ENCODE measurements around the gene PRPH.
A peak's percentile ranks its signal among the peaks of the same experiment; 100 is the strongest.

The PRPH gene

GRCh38 chr12:49345051-49345824, 50.3 kb downstream of the PRPH start:
- DNase-seq (ENCODE audit: low read depth in 1 of 2, low spot score in 1 of 2): no peak

DNA sequence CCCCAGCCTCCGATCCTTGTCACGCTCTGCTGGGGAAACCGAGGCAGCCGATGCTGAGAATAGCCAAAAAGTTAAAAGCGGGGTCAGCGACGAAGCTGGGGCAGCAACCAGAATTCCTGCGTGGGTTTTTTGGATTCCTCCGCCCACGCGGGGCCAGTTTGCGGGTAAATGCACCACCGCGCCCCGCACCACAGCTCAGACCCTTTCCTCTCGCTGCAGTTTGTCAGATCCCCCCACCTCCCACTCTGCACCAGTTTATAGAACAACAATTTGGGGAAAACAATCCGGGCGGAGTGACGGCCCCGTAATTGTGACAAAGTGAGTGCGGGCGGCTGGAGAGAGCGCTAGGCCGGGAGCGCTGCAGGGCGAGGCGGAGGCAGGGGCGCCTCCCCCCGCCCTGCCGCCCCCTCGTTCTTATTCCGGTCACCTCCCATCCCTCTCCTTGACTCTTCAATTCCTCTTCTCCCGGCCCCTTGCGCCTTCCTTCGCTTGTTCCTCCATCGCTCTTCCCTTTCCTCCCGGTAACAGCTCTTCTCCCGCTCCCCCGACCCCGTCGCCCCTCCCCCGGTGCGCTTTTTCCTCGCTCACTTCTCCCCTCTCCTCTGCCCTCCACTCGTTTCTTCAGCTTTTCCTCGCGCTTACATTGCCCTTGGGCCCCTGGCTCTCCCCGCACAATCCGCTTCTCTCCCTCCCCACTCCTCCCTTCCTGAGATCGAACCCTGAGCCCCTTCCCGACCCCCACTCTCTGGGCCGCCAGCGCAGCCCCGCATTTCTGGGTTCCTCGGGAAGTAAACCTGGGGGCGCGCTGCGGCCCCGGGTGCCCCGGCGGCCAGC, 51.1 kb downstream of the PRPH start:
- no peak for DNase-seq (ENCODE audit: low read depth in 1 of 2, low spot score in 1 of 2)

- no peak for DNase-seq (ENCODE audit: low read depth in 1 of 2, low spot score in 1 of 2)
Measured at GRCh38 chr12:49346659-49347310, 51.8 kb downstream of the PRPH start, which contains the start of gene DNAJC22. Gene DNAJC22, plus strand, starts transcription at chr12:49346888. Its CDS starts 1,985 bp downstream, at chr12:49348873.

GRCh38 chr12:49347311-49348193, 52.6 kb downstream of the PRPH start:
- DNase-seq (ENCODE audit: low read depth in 1 of 2, low spot score in 1 of 2): peak; percentile 63 to 73
